ENCODE measurements around the gene FBXW10. TPM values are rescaled to one million over a fixed set of nuclear protein-coding genes. Genes with fewer than 3 reads are reported as not detected.
A peak's percentile ranks its signal among the peaks of the same experiment; 100 is the strongest.
"Not testable (repeated sequence)": the region's sequence is repeated elsewhere in the genome, so short reads cannot be mapped to it uniquely, and the experiment has no call there.

FBXW10 gene
- total RNA-seq, 1 experiment from 2014 or later, result not detected

DNA sequence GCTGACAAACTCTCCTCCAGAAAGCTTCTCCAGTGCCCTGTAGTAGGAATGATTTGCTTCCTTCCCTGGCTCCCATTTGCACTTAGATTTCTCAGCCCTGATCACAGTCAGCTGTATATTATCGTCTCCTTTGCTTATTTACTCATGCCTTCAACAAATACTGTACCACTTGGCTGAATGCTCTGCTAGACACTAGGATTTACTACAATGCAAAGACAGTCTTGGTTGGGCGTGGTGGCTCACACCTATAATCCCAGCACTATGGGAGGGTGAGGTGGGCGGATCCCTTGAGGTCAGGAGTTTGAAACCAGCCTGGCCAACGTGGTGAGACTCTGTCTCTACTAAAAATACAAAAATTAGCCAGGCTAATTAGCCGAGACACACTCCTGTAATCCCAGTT, 43.0 kb downstream of the FBXW10 start:
- ATAC-seq, result not testable (repeated sequence)

DNA sequence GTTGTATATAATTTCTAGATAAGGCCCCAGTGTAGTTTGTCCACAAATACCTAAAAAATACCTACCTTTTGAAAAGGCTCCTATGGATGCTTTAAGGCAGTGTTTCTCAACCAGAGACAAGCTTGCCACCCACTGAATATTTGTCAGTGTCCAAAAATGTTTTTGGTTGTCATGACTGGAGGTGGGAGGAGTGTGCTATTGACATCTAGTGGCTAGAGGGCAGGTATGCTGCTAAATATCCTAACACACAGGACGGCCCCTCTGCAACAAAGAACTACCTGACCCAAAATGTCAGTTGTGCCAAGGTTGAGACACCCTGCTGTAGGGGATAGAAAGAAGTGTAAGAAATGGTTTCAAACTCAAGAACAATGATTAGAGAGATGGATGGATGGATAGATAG, 47.5 kb downstream of the FBXW10 start:
- H3K27me3 ChIP-seq (ENCODE audit: control insufficient read depth, insufficient read depth, low read length); H3K36me3 ChIP-seq (ENCODE audit: control insufficient read depth, insufficient read depth, low read length); in situ Hi-C loops (cut with HindIII; ENCODE audit: low pct_unique_long_range_greater_than_20kb, low sequenced_read_pairs); CTCF ChIA-PET; H3K4me3 ChIP-seq (ENCODE audit: low read depth in 2 of 2, low read length in 2 of 2); POLR2A ChIA-PET; H3K27ac ChIP-seq (ENCODE audit: low read length); H3K9me3 ChIP-seq (ENCODE audit: control insufficient read depth, insufficient read depth, low read depth, low read length); intact Hi-C loops (cut with micrococcal nuclease; ENCODE audit: unreplicated experiment); DNase-seq (ENCODE audit: low read depth, low spot score); H3K4me1 ChIP-seq (ENCODE audit: control insufficient read depth, insufficient read depth, low read length); ATAC-seq: not testable (repeated sequence)
- BruUV-seq (replicated peaks), result TSS peak; percentile 36

More for the DNA sequence above, 43.0 kb downstream of the FBXW10 start:
- BruUV-seq (replicated peaks); H3K36me3 ChIP-seq (ENCODE audit: control insufficient read depth, insufficient read depth, low read length); H3K4me3 ChIP-seq (ENCODE audit: low read depth in 2 of 2, low read length in 2 of 2); H3K27me3 ChIP-seq (ENCODE audit: control insufficient read depth, insufficient read depth, low read length); in situ Hi-C loops (cut with HindIII; ENCODE audit: low pct_unique_long_range_greater_than_20kb, low sequenced_read_pairs); H3K9me3 ChIP-seq (ENCODE audit: control insufficient read depth, insufficient read depth, low read depth, low read length); POLR2A ChIA-PET; DNase-seq (ENCODE audit: low read depth, low spot score); H3K4me1 ChIP-seq (ENCODE audit: control insufficient read depth, insufficient read depth, low read length); intact Hi-C loops (cut with micrococcal nuclease; ENCODE audit: unreplicated experiment); H3K27ac ChIP-seq (ENCODE audit: low read length); CTCF ChIA-PET: not testable (repeated sequence)

DNA sequence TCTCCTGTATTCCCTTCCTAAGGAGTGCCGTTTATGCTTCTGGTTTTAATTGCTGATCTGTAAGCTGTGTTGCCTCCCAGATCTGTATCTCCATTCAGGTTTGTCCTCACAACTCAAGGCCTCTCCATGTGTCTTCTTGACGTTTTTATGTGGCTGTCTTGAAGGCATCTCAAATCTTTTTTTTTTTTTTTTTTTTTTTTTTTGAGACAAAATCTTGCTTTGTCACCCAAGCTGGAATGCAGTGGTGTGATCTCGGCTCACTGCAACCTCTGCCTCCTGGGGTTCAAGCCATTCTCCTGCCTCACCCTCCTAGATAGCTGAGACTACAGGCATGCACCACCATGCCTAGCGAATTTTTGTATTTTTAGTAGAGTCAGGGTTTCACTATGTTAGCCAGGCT, 51.0 kb downstream of the FBXW10 start:
- DNase-seq (ENCODE audit: low read depth, low spot score); ATAC-seq; H3K4me3 ChIP-seq (ENCODE audit: low read depth in 2 of 2, low read length in 2 of 2); H3K27me3 ChIP-seq (ENCODE audit: control insufficient read depth, insufficient read depth, low read length); in situ Hi-C loops (cut with HindIII; ENCODE audit: low pct_unique_long_range_greater_than_20kb, low sequenced_read_pairs); CTCF ChIA-PET; intact Hi-C loops (cut with micrococcal nuclease; ENCODE audit: unreplicated experiment); H3K27ac ChIP-seq (ENCODE audit: low read length); H3K4me1 ChIP-seq (ENCODE audit: control insufficient read depth, insufficient read depth, low read length); H3K9me3 ChIP-seq (ENCODE audit: control insufficient read depth, insufficient read depth, low read depth, low read length); POLR2A ChIA-PET; H3K36me3 ChIP-seq (ENCODE audit: control insufficient read depth, insufficient read depth, low read length); BruUV-seq (replicated peaks): not testable (repeated sequence)

DNA sequence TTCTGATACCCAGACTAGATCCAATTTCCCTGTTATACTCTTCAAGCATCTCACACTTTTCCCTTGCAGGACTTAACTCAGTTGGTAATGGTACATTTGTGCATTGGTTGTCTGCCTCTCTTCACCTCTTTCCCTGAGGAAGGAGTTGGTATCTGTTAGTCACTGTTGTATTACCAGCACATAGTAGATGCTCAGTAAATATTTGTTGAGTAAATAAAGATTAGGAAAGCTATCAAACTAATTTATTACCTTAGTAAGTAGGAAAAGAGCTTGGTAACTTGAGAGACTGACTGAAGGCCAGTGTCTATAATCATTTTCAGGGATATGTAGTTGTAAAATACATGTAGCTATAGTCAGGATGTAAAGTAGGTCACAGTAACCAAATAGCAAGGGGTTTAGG, 53.0 kb downstream of the FBXW10 start:
- H3K4me1 ChIP-seq (ENCODE audit: control insufficient read depth, insufficient read depth, low read length); in situ Hi-C loops (cut with HindIII; ENCODE audit: low pct_unique_long_range_greater_than_20kb, low sequenced_read_pairs); intact Hi-C loops (cut with micrococcal nuclease; ENCODE audit: unreplicated experiment); H3K36me3 ChIP-seq (ENCODE audit: control insufficient read depth, insufficient read depth, low read length); ATAC-seq; H3K27me3 ChIP-seq (ENCODE audit: control insufficient read depth, insufficient read depth, low read length); DNase-seq (ENCODE audit: low read depth, low spot score); H3K9me3 ChIP-seq (ENCODE audit: control insufficient read depth, insufficient read depth, low read depth, low read length); BruUV-seq (replicated peaks); CTCF ChIA-PET; H3K27ac ChIP-seq (ENCODE audit: low read length); POLR2A ChIA-PET; H3K4me3 ChIP-seq (ENCODE audit: low read depth in 2 of 2, low read length in 2 of 2): not testable (repeated sequence)

DNA sequence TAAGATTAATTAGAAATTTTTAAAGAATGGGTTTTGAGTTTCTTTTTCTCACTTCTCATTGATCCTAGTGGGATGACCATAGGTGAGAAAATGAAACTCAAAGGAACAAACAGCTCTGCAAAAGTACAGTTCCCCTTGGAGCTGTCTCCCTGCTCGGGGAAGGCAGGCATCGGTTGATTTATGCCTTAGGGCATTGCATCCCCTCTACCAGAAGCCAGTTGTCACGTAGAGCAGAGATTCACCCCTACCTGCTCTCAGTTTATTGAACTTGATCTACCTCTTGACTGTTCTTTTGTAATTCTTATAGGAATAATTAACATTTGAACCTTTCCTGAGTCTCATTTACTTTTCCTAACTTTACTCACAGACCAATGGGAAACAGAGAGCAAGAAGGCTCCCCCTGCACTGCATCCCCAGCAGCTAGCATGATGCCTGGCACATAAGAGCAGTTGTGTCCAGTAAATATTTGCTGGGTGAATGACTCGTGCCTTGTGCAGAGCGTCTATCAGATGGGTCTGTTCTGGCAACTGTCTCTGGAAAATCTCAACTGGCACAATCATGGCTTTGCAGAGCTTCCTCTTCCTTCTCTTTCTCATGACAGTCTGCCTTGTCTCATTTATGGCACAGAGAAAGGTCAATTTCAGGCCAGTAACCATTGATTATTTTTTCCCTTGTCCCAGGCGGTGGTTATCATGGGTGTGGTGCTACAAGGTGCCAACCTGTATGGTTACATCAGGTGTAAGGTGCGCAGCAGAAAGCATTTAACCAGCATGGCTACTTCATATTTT, 59.8 kb downstream of the FBXW10 start:
- ATAC-seq; H3K27me3 ChIP-seq (ENCODE audit: control insufficient read depth, insufficient read depth, low read length); in situ Hi-C loops (cut with HindIII; ENCODE audit: low pct_unique_long_range_greater_than_20kb, low sequenced_read_pairs); CTCF ChIA-PET; H3K9me3 ChIP-seq (ENCODE audit: control insufficient read depth, insufficient read depth, low read depth, low read length); intact Hi-C loops (cut with micrococcal nuclease; ENCODE audit: unreplicated experiment); DNase-seq (ENCODE audit: low read depth, low spot score); POLR2A ChIA-PET; H3K4me1 ChIP-seq (ENCODE audit: control insufficient read depth, insufficient read depth, low read length); H3K36me3 ChIP-seq (ENCODE audit: control insufficient read depth, insufficient read depth, low read length); H3K27ac ChIP-seq (ENCODE audit: low read length); H3K4me3 ChIP-seq (ENCODE audit: low read depth in 2 of 2, low read length in 2 of 2); BruUV-seq (replicated peaks): not testable (repeated sequence)

DNA sequence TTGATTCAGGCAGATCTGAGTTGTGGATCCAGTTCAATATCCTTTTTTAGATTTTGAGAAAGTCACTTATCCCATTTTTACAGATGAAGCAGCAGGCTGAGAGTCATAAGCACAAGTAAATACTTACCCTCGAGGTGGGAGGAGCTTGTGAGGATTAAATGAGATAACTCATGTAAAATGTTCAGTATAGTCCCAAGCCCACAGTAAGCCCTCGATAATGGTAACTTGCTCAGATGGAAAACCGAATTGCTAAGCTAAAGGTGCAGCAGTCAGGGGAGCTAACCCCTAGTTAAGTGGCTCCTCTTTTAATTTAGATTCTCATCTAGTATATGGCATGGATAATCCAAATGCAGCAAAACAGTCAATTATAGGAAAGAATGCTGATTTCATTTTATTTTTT, 72.1 kb downstream of the FBXW10 start:
- H3K4me3 ChIP-seq (ENCODE audit: low read depth in 2 of 2, low read length in 2 of 2); H3K27me3 ChIP-seq (ENCODE audit: control insufficient read depth, insufficient read depth, low read length); BruUV-seq (replicated peaks); DNase-seq (ENCODE audit: low read depth, low spot score); intact Hi-C loops (cut with micrococcal nuclease; ENCODE audit: unreplicated experiment); POLR2A ChIA-PET; ATAC-seq; H3K9me3 ChIP-seq (ENCODE audit: control insufficient read depth, insufficient read depth, low read depth, low read length); H3K27ac ChIP-seq (ENCODE audit: low read length); CTCF ChIA-PET; H3K36me3 ChIP-seq (ENCODE audit: control insufficient read depth, insufficient read depth, low read length); in situ Hi-C loops (cut with HindIII; ENCODE audit: low pct_unique_long_range_greater_than_20kb, low sequenced_read_pairs); H3K4me1 ChIP-seq (ENCODE audit: control insufficient read depth, insufficient read depth, low read length): not testable (repeated sequence)

All from Panc1 (cell line).